ENCODE results near the gene HTT.
A peak's percentile ranks its signal among the peaks of the same experiment; 100 is the strongest.

The HTT gene

GRCh38 chr4:3065551-3065950, 8.9 kb upstream of the HTT start:
- Mint-ChIP-seq H3K4me1 (ENCODE audit: low read depth) (no peaks in the 10 kb centered on the region), H3K27ac (no peak overlapping the region), H3K36me3 (ENCODE audit: low read depth) (no peaks in the 10 kb centered on the region), H3K27me3 (ENCODE audit: low read depth) (peaks cover 11% of the 10 kb centered on the region), H3K4me3 (no peak overlapping the region), H3K9me3 (no peaks in the 10 kb centered on the region)

- Mint-ChIP-seq H3K4me1 (ENCODE audit: low read depth) (no peaks in the 10 kb centered on the region), H3K4me3 (no peak overlapping the region), H3K27me3 (ENCODE audit: low read depth) (peaks cover 11% of the 10 kb centered on the region), H3K27ac (no peak overlapping the region), H3K9me3 (no peaks in the 10 kb centered on the region), H3K36me3 (ENCODE audit: low read depth) (no peaks in the 10 kb centered on the region)
Observed at GRCh38 chr4:3066836-3067400, 7.6 kb upstream of the HTT start.

GRCh38 chr4:3067473-3068001, 6.9 kb upstream of the HTT start:
- H3K36me3 Mint-ChIP-seq (ENCODE audit: low read depth) = no peaks in the 10 kb centered on the region
- H3K4me1 Mint-ChIP-seq (ENCODE audit: low read depth) = no peaks in the 10 kb centered on the region
- no peak overlapping the region for H3K27ac Mint-ChIP-seq

GRCh38 chr4:3069661-3070199, 4.8 kb upstream of the HTT start:
- Mint-ChIP-seq H3K27ac (no peak overlapping the region), H3K36me3 (ENCODE audit: low read depth) (no peaks in the 10 kb centered on the region)

More at GRCh38 chr4:3067473-3068001, 6.9 kb upstream of the HTT start:
- peaks cover 11% of the 10 kb centered on the region for H3K27me3 Mint-ChIP-seq (ENCODE audit: low read depth)
- H3K9me3 Mint-ChIP-seq = no peaks in the 10 kb centered on the region
- no peak overlapping the region for H3K4me3 Mint-ChIP-seq

GRCh38 chr4:3070709-3071500, 3.6 kb upstream of the HTT start:
- H3K4me1 Mint-ChIP-seq (ENCODE audit: low read depth) = peaks cover 7% of the 10 kb centered on the region
- H3K27me3 Mint-ChIP-seq (ENCODE audit: low read depth) = peaks cover 5% of the 10 kb centered on the region
- H3K27ac Mint-ChIP-seq = no peak overlapping the region
- H3K36me3 Mint-ChIP-seq (ENCODE audit: low read depth) = no peaks in the 10 kb centered on the region
- H3K4me3 Mint-ChIP-seq = no peak overlapping the region
- no peaks in the 10 kb centered on the region for H3K9me3 Mint-ChIP-seq

More at GRCh38 chr4:3069661-3070199, 4.8 kb upstream of the HTT start:
- Mint-ChIP-seq H3K4me1 (ENCODE audit: low read depth) (no peaks in the 10 kb centered on the region), H3K27me3 (ENCODE audit: low read depth) (peaks cover 11% of the 10 kb centered on the region), H3K4me3 (no peak overlapping the region), H3K9me3 (no peaks in the 10 kb centered on the region)

GRCh38 chr4:3071811-3072210, 2.7 kb upstream of the HTT start:
- H3K36me3 Mint-ChIP-seq (ENCODE audit: low read depth) = no peaks in the 10 kb centered on the region
- peaks cover 4% of the 10 kb centered on the region for H3K27me3 Mint-ChIP-seq (ENCODE audit: low read depth)
- H3K27ac Mint-ChIP-seq = no peak overlapping the region
- H3K9me3 Mint-ChIP-seq = no peaks in the 10 kb centered on the region
- no peak overlapping the region for H3K4me3 Mint-ChIP-seq
- peaks cover 14% of the 10 kb centered on the region for H3K4me1 Mint-ChIP-seq (ENCODE audit: low read depth)

- H3K36me3 Mint-ChIP-seq (ENCODE audit: low read depth) = peaks cover 4% of the 10 kb centered on the region
- no peaks in the 10 kb centered on the region for H3K27me3 Mint-ChIP-seq (ENCODE audit: low read depth)
- H3K9me3 Mint-ChIP-seq = no peaks in the 10 kb centered on the region
- H3K4me1 Mint-ChIP-seq (ENCODE audit: low read depth) = peaks cover 22% of the 10 kb centered on the region
- H3K27ac Mint-ChIP-seq = no peak overlapping the region
- H3K4me3 Mint-ChIP-seq = peak overlapping the region; percentile 25
Observed at GRCh38 chr4:3073158-3074077, 1.1 kb upstream of the HTT start.

- peak overlapping the region; percentile 92 for H3K4me3 Mint-ChIP-seq
- H3K4me1 Mint-ChIP-seq (ENCODE audit: low read depth) = peaks cover 29% of the 10 kb centered on the region
- peaks cover 4% of the 10 kb centered on the region for H3K36me3 Mint-ChIP-seq (ENCODE audit: low read depth)
- peak overlapping the region; percentile 90 for H3K27ac Mint-ChIP-seq
- H3K27me3 Mint-ChIP-seq (ENCODE audit: low read depth) = no peaks in the 10 kb centered on the region
- no peaks in the 10 kb centered on the region for H3K9me3 Mint-ChIP-seq
Observed at GRCh38 chr4:3074846-3075651, 568 bp downstream of the HTT start.

GRCh38 chr4:3075652-3075981, 1.1 kb downstream of the HTT start:
- Mint-ChIP-seq H3K27me3 (ENCODE audit: low read depth) (no peaks in the 10 kb centered on the region), H3K9me3 (no peaks in the 10 kb centered on the region), H3K27ac (peak overlapping the region; percentile 90), H3K4me1 (ENCODE audit: low read depth) (peaks cover 32% of the 10 kb centered on the region), H3K36me3 (ENCODE audit: low read depth) (peaks cover 4% of the 10 kb centered on the region), H3K4me3 (peak overlapping the region; percentile 92)

- peak overlapping the region; percentile 76 for H3K27ac Mint-ChIP-seq
Observed at GRCh38 chr4:3077796-3078195, 3.3 kb downstream of the HTT start.

GRCh38 chr4:3079694-3080123, 5.2 kb downstream of the HTT start:
- Mint-ChIP-seq H3K4me3 (no peak overlapping the region), H3K27me3 (ENCODE audit: low read depth) (no peaks in the 10 kb centered on the region), H3K36me3 (ENCODE audit: low read depth) (peaks cover 12% of the 10 kb centered on the region), H3K4me1 (ENCODE audit: low read depth) (peaks cover 45% of the 10 kb centered on the region), H3K9me3 (peaks cover 3% of the 10 kb centered on the region), H3K27ac (no peak overlapping the region)

More at GRCh38 chr4:3077796-3078195, 3.3 kb downstream of the HTT start:
- peaks cover 8% of the 10 kb centered on the region for H3K36me3 Mint-ChIP-seq (ENCODE audit: low read depth)
- no peaks in the 10 kb centered on the region for H3K9me3 Mint-ChIP-seq
- H3K4me3 Mint-ChIP-seq = peak overlapping the region; percentile 40
- H3K27me3 Mint-ChIP-seq (ENCODE audit: low read depth) = no peaks in the 10 kb centered on the region
- peaks cover 39% of the 10 kb centered on the region for H3K4me1 Mint-ChIP-seq (ENCODE audit: low read depth)

GRCh38 chr4:3082925-3083515, 8.5 kb downstream of the HTT start:
- peaks cover 40% of the 10 kb centered on the region for H3K4me1 Mint-ChIP-seq (ENCODE audit: low read depth)
- H3K36me3 Mint-ChIP-seq (ENCODE audit: low read depth) = peaks cover 22% of the 10 kb centered on the region
- peaks cover 3% of the 10 kb centered on the region for H3K9me3 Mint-ChIP-seq
- H3K27ac Mint-ChIP-seq = peak overlapping the region; percentile 19
- no peak overlapping the region for H3K4me3 Mint-ChIP-seq
- no peaks in the 10 kb centered on the region for H3K27me3 Mint-ChIP-seq (ENCODE audit: low read depth)

- Mint-ChIP-seq H3K4me1 (ENCODE audit: low read depth) (peaks cover 38% of the 10 kb centered on the region), H3K4me3 (peak overlapping the region; percentile 53), H3K9me3 (peaks cover 3% of the 10 kb centered on the region), H3K27ac (peak overlapping the region; percentile 78), H3K27me3 (ENCODE audit: low read depth) (no peaks in the 10 kb centered on the region), H3K36me3 (ENCODE audit: low read depth) (peaks cover 26% of the 10 kb centered on the region)
Observed at GRCh38 chr4:3083732-3084131, 9.3 kb downstream of the HTT start.
